Measurements from ENCODE around the gene ZNF784.

ZNF784 gene

DNA sequence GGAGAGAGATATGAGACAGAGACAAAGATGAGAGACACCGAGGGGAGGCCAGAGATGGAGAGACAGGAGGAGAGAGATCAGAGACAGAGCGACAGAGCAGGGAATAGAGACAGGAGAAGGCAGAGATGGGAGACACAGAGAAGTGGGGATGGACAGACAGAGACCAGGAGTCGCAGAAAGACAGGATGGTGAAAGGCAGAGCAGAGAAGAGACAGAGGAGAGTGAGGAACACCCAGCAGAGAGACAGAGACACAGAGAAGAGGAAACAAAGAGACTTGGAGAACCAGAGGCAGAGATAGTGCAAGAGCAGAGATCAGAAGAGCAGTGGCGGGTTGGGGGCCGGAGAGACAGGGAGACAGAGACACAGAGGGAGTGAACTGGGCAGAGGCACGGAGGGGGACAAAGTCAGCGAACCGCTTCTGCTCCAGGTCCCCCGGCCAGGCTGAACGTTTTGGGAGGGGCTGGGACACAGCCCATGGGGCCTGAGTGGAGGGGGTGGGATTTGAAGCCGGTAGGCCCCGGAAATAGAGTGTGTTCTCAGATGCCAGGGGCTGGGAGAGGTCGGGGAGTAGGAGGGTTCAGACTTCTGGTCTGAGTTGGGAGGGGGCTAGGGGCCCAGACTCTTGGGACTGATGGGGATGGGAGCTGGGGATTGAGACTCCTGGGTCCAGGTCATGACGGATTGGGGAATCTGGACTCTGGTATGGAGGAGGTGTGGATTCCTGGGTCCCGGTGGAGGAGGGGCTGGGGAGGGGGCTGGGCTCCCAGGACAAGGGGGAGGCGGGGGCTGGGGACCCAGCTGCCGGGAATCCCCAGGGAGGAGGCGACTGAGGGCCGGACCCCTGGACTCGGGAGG is 44.4 kb downstream of the ZNF784 start (continued):
- TF ChIP-seq ZNF266 (tag by site-specific recombination; IDR thresholded peaks at IDR 0.05; ENCODE audit: low read depth) = no peak
- TF ChIP-seq ZNF785 (tag by site-specific recombination; IDR thresholded peaks at IDR 0.05) = no peak
- TF ChIP-seq, protein P1, sequence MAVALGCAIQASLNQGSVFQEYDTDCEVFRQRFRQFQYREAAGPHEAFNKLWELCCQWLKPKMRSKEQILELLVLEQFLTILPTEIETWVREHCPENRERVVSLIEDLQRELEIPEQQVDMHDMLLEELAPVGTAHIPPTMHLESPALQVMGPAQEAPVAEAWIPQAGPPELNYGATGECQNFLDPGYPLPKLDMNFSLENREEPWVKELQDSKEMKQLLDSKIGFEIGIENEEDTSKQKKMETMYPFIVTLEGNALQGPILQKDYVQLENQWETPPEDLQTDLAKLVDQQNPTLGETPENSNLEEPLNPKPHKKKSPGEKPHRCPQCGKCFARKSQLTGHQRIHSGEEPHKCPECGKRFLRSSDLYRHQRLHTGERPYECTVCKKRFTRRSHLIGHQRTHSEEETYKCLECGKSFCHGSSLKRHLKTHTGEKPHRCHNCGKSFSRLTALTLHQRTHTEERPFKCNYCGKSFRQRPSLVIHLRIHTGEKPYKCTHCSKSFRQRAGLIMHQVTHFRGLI (tag by site-specific recombination; IDR thresholded peaks at IDR 0.05) = no peak
- no peak for TF ChIP-seq ZNF548 (tag by site-specific recombination; IDR thresholded peaks at IDR 0.05)
- no peak for TF ChIP-seq ZNF433 (tag by site-specific recombination; IDR thresholded peaks at IDR 0.05; ENCODE audit: low read depth)
- TF ChIP-seq, protein P2, sequence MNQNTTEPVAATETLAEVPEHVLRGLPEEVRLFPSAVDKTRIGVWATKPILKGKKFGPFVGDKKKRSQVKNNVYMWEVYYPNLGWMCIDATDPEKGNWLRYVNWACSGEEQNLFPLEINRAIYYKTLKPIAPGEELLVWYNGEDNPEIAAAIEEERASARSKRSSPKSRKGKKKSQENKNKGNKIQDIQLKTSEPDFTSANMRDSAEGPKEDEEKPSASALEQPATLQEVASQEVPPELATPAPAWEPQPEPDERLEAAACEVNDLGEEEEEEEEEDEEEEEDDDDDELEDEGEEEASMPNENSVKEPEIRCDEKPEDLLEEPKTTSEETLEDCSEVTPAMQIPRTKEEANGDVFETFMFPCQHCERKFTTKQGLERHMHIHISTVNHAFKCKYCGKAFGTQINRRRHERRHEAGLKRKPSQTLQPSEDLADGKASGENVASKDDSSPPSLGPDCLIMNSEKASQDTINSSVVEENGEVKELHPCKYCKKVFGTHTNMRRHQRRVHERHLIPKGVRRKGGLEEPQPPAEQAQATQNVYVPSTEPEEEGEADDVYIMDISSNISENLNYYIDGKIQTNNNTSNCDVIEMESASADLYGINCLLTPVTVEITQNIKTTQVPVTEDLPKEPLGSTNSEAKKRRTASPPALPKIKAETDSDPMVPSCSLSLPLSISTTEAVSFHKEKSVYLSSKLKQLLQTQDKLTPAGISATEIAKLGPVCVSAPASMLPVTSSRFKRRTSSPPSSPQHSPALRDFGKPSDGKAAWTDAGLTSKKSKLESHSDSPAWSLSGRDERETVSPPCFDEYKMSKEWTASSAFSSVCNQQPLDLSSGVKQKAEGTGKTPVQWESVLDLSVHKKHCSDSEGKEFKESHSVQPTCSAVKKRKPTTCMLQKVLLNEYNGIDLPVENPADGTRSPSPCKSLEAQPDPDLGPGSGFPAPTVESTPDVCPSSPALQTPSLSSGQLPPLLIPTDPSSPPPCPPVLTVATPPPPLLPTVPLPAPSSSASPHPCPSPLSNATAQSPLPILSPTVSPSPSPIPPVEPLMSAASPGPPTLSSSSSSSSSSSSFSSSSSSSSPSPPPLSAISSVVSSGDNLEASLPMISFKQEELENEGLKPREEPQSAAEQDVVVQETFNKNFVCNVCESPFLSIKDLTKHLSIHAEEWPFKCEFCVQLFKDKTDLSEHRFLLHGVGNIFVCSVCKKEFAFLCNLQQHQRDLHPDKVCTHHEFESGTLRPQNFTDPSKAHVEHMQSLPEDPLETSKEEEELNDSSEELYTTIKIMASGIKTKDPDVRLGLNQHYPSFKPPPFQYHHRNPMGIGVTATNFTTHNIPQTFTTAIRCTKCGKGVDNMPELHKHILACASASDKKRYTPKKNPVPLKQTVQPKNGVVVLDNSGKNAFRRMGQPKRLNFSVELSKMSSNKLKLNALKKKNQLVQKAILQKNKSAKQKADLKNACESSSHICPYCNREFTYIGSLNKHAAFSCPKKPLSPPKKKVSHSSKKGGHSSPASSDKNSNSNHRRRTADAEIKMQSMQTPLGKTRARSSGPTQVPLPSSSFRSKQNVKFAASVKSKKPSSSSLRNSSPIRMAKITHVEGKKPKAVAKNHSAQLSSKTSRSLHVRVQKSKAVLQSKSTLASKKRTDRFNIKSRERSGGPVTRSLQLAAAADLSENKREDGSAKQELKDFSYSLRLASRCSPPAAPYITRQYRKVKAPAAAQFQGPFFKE (tag by site-specific recombination; IDR thresholded peaks at IDR 0.05; ENCODE audit: borderline replicate concordance) = no peak
- TF ChIP-seq ZNF274 (IDR thresholded peaks at IDR 0.05; ENCODE audit: low read length) = no peak
- TF ChIP-seq ZNF274 (tag by site-specific recombination; IDR thresholded peaks at IDR 0.05; ENCODE audit: borderline replicate concordance) = no peak
- no peak for TF ChIP-seq ZFP3 (tag by site-specific recombination; IDR thresholded peaks at IDR 0.05; ENCODE audit: low read depth)
- TF ChIP-seq ZFP41 (tag by site-specific recombination; IDR thresholded peaks at IDR 0.05; ENCODE audit: borderline replicate concordance) = no peak
- TF ChIP-seq ZSCAN16 (tag by site-specific recombination; IDR thresholded peaks at IDR 0.05) = no peak
- TF ChIP-seq ZNF223 (tag by site-specific recombination; IDR thresholded peaks at IDR 0.05) = no peak
- no peak for TF ChIP-seq ZNF677 (tag by site-specific recombination; IDR thresholded peaks at IDR 0.05)
- no peak for TF ChIP-seq ZNF292 (tag by site-specific recombination; IDR thresholded peaks at IDR 0.05; ENCODE audit: borderline replicate concordance, low read depth)
- no peak for TF ChIP-seq ZNF394 (tag by site-specific recombination; IDR thresholded peaks at IDR 0.05; ENCODE audit: borderline replicate concordance)
- TF ChIP-seq, protein P3, sequence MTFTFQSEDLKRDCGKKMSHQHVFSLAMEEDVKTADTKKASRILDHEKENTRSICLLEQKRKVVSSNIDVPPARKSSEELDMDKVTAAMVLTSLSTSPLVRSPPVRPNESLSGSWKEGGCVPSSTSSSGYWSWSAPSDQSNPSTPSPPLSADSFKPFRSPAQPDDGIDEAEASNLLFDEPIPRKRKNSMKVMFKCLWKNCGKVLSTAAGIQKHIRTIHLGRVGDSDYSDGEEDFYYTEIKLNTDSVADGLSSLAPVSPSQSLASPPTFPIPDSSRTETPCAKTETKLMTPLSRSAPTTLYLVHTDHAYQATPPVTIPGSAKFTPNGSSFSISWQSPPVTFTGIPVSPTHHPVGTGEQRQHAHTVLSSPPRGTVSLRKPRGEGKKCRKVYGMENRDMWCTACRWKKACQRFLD (tag by site-specific recombination; IDR thresholded peaks at IDR 0.05) = no peak
- TF ChIP-seq, protein P4, sequence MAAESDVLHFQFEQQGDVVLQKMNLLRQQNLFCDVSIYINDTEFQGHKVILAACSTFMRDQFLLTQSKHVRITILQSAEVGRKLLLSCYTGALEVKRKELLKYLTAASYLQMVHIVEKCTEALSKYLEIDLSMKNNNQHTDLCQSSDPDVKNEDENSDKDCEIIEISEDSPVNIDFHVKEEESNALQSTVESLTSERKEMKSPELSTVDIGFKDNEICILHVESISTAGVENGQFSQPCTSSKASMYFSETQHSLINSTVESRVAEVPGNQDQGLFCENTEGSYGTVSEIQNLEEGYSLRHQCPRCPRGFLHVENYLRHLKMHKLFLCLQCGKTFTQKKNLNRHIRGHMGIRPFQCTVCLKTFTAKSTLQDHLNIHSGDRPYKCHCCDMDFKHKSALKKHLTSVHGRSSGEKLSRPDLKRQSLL (tag by site-specific recombination; IDR thresholded peaks at IDR 0.05) = no peak
- no peak for TF ChIP-seq ZNF529 (tag by site-specific recombination; IDR thresholded peaks at IDR 0.05; ENCODE audit: insufficient replicate concordance)
- TF ChIP-seq SP2 (tag by site-specific recombination; IDR thresholded peaks at IDR 0.05) = peak; percentile 80
- no peak for TF ChIP-seq ZNF10 (tag by site-specific recombination; IDR thresholded peaks at IDR 0.05)
- TF ChIP-seq GLI4 (tag by site-specific recombination; IDR thresholded peaks at IDR 0.05) = no peak
- TF ChIP-seq ZNF366 (tag by site-specific recombination; conservative IDR thresholded peaks at IDR 0.05) = peak; percentile 93
- no peak for TF ChIP-seq ZNF830 (tag by site-specific recombination; IDR thresholded peaks at IDR 0.05; ENCODE audit: low read depth)
- peak; percentile 51; the same call in 1 of the 2 replicates for TF ChIP-seq ZXDB (tag by site-specific recombination; IDR thresholded peaks at IDR 0.05)
- TF ChIP-seq ZNF350 (tag by site-specific recombination; IDR thresholded peaks at IDR 0.05) = no peak
- TF ChIP-seq, protein P5, sequence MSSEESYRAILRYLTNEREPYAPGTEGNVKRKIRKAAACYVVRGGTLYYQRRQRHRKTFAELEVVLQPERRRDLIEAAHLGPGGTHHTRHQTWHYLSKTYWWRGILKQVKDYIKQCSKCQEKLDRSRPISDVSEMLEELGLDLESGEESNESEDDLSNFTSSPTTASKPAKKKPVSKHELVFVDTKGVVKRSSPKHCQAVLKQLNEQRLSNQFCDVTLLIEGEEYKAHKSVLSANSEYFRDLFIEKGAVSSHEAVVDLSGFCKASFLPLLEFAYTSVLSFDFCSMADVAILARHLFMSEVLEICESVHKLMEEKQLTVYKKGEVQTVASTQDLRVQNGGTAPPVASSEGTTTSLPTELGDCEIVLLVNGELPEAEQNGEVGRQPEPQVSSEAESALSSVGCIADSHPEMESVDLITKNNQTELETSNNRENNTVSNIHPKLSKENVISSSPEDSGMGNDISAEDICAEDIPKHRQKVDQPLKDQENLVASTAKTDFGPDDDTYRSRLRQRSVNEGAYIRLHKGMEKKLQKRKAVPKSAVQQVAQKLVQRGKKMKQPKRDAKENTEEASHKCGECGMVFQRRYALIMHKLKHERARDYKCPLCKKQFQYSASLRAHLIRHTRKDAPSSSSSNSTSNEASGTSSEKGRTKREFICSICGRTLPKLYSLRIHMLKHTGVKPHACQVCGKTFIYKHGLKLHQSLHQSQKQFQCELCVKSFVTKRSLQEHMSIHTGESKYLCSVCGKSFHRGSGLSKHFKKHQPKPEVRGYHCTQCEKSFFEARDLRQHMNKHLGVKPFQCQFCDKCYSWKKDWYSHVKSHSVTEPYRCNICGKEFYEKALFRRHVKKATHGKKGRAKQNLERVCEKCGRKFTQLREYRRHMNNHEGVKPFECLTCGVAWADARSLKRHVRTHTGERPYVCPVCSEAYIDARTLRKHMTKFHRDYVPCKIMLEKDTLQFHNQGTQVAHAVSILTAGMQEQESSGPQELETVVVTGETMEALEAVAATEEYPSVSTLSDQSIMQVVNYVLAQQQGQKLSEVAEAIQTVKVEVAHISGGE (tag by site-specific recombination; conservative IDR thresholded peaks at IDR 0.05; ENCODE audit: low read depth) = peak; percentile 12; the same call in 1 of the 2 replicates
